NCI-H2196 treated with DMSO at 0.1 percent for 48 hours (cell line): ENCODE measurements around the gene DLG2.

Experiments
- DNase-seq: peaks from one replicate; lab custom pipeline; 2025; ENCODE audit not compliant: unreplicated experiment; lab: John Stamatoyannopoulos, UW

The DLG2 gene

GRCh38 chr11:84163116-84163515 lies 1464.0 kb downstream of the DLG2 start:
- DNase-seq = no peak

- no peak for DNase-seq
Observed at GRCh38 chr11:84157639-84158038, 1469.5 kb downstream of the DLG2 start.

GRCh38 chr11:84146826-84147225 lies 1480.3 kb downstream of the DLG2 start:
- no peak for DNase-seq

- DNase-seq = no peak
Observed at GRCh38 chr11:84145616-84146185, 1481.4 kb downstream of the DLG2 start.

GRCh38 chr11:84144531-84144930 lies 1482.6 kb downstream of the DLG2 start:
- DNase-seq = no peak

GRCh38 chr11:84142411-84142810 lies 1484.7 kb downstream of the DLG2 start:
- no peak for DNase-seq

GRCh38 chr11:84140386-84141169 lies 1486.6 kb downstream of the DLG2 start:
- no peak for DNase-seq

- no peak for DNase-seq
Observed at GRCh38 chr11:84137960-84138359, 1489.2 kb downstream of the DLG2 start.

GRCh38 chr11:84137505-84137904 lies 1489.6 kb downstream of the DLG2 start:
- DNase-seq = no peak

- no peak for DNase-seq
Observed at GRCh38 chr11:84136926-84137325, 1490.2 kb downstream of the DLG2 start.

GRCh38 chr11:84130646-84131427 lies 1496.3 kb downstream of the DLG2 start:
- no peak for DNase-seq

- no peak for DNase-seq
Observed at GRCh38 chr11:84129961-84130576, 1497.1 kb downstream of the DLG2 start.

- no peak for DNase-seq
Observed at GRCh38 chr11:84128840-84129239, 1498.3 kb downstream of the DLG2 start.

GRCh38 chr11:84117394-84117793 lies 1509.8 kb downstream of the DLG2 start:
- DNase-seq = no peak

GRCh38 chr11:84106541-84106940 lies 1520.6 kb downstream of the DLG2 start:
- DNase-seq = no peak

- no peak for DNase-seq
Observed at GRCh38 chr11:84105148-84105547, 1522.0 kb downstream of the DLG2 start.

- DNase-seq = no peak
Observed at GRCh38 chr11:84103096-84103495, 1524.0 kb downstream of the DLG2 start.

- no peak for DNase-seq
Observed at GRCh38 chr11:84097186-84097585, 1530.0 kb downstream of the DLG2 start.

- no peak for DNase-seq
Observed at GRCh38 chr11:84091212-84091986, 1535.7 kb downstream of the DLG2 start.

- no peak for DNase-seq
Observed at GRCh38 chr11:84089072-84090057, 1537.8 kb downstream of the DLG2 start.
